Stomach (tissue), 4 donors: ENCODE measurements around the gene WRAP53.

ENCODE experiments used
- CTCF ChIP-seq, 7 experiments: fragments of 450-650 bp in 4 of 7; fragments of 200-600 bp in 3 of 7; sonication (generic) in 3 of 7; IDR thresholded peaks; one replicate each; pipeline ENCODE4 v1.5.1; 2016 to 2019; ENCODE audit warnings: antibody characterized with exemption in 7 of 7, control low read depth in 2 of 7, mild to moderate bottlenecking in 1 of 7
- POLR2A ChIP-seq, 4 donors: fragments of 450-650 bp; IDR thresholded peaks; one replicate each; pipeline ENCODE4 v1.6.1; 2016; ENCODE audit warnings: antibody characterized with exemption in 4 of 4, control low read depth in 2 of 4, mild to moderate bottlenecking in 1 of 4, moderate library complexity in 1 of 4

- TF ChIP-seq POLR2A (IDR thresholded peaks at IDR 0.05) (no peak), CTCF (IDR thresholded peaks at IDR 0.05) (no peak)
These were observed 19.8 kb upstream of the WRAP53 start for GRCh38 chr17:7668482-7668881.
